HG02642 (cell line): ENCODE data around the gene CRABP1.

Experiments used
- ATAC-seq: cut with Tn5 transposase; IDR thresholded peaks from one replicate; pipeline ENCODE4 v1.9.1; 2021; ENCODE audit warnings: mild to moderate bottlenecking; ENCODE audit not compliant: unreplicated experiment, poor library complexity

CRABP1 gene

DNA sequence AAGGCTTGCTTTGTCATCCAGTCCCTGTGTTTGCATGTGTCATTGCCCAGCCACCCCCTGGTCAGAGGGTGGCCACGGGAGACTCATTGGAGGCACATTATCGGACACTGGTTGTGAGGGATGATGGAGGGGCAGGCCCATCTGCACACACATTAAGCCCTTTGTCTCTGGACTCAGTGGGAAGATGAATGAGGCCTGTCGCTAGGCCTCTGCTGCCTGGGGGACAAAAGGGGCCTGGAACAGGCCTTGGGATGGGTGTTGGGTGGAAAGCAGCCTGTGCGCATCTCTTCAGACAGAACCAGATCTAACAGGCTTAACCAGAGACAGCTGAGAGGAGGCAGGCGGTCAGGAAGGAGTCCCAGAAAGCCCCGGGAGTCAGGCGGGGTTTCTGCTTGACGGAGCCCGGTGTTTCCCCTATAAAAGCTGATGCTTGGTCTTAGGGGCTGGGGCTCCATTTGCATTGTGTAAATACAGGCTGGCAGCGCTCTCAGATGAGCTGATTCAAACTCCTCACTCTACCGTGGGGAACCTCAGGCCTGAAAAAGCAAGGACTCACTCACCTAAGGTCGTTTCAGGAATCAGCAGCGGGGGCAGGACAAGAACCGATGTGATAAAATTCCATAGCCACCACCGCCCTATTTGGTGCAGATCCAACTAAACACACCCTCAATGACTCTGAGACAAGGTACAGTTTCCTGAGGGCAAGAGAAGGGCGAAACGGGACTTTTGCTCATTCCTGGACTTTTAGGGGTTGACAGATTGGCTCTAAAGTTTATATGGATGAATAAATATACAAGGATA lies 23.7 kb upstream of the CRABP1 start:
- ATAC-seq = no peak

DNA sequence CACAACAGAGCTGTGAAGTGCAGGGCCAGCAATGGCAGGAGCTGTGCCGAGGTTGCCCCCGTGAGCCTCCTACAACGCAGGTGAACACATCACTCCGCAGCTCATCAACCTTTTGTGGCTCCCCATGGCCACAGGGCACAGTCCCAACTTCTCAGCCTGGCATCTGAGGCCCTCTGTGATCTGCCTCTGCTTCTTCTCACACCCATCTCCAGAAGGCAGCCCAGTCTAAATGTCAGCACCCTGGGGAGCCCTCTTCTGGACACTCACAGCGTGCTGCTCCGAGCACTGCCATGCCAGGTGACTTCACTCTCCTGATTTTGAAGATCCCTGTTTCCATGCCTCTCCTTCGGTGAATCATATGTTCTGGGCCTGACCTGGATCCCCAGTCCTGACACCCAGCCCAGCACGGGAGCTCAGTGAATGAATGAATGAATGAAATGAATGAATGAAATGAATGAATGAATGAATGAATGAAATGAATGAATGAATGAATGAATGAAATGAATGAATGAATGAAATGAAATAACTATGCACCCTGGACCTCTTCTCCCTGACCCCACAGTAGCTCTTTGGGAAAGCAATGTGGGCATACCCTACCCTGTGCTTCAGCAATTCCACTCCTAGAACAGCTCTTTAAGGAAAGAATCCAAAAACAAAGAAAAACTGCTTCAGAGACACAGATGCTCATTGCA lies 22.9 kb upstream of the CRABP1 start:
- ATAC-seq = no peak

DNA sequence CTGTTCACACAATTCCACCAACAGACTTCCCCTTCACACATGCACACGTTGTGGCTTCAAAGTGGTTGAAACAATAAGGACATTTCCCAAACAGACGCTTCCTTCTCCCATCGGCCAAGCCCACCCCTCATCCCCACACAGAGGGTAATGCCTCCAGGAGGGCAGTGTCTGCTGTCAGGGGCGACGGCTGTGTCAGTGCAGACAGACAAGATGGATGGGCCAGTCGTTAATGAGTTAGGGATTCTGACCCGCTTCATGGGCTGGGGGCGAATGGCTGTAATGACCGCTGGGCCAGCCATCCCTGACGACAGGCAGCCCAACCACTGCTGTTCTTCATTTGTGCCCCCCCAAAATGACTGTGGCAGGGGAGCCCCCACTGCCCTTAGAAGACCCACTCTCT lies 20.6 kb upstream of the CRABP1 start:
- ATAC-seq = no peak

DNA sequence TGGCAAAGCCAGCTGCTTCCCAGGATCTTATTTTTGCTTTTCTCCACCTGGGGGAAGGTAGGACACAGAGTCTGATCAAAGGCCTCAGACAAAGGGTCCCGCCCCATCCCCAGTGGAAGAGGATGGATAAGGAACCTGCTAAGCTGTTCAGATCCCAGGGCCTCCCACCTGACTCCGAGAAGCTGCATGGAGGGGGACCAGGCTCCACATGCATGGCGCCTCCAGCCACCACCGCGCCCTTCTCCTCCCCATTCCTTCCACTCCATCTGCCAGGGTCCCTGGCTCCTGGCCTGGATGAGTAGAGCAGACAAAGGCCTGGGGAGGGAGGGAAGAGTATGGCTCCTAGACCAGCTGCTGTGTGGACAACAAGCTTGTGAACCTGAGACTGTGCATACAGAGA lies 20.0 kb upstream of the CRABP1 start:
- ATAC-seq = no peak

DNA sequence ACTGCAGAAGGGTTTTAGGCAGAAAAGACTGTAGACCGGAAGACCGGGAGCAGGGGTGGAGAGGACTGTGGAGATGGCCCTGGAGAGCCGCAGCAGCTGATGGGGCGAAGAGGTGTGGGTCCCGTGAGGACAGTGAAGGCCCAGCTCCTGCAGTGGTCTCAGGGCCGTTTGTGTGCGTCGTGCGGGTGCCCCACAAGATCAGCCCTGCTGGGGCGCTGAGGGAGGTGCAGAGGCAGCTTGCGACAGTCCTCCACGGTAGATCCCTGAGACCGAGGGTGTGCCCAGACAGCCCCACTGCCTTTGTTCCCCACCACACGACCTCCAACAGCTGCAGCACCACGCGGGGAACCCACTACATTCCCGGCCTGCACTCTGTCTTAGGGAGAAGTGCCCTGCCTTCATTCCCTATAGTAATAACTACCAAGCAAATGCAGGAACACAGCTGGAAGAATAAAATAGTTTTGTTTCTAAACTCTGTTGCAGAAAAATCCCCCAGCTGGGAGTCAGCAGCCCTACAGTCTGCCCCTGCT lies 19.0 kb upstream of the CRABP1 start:
- ATAC-seq = no peak

DNA sequence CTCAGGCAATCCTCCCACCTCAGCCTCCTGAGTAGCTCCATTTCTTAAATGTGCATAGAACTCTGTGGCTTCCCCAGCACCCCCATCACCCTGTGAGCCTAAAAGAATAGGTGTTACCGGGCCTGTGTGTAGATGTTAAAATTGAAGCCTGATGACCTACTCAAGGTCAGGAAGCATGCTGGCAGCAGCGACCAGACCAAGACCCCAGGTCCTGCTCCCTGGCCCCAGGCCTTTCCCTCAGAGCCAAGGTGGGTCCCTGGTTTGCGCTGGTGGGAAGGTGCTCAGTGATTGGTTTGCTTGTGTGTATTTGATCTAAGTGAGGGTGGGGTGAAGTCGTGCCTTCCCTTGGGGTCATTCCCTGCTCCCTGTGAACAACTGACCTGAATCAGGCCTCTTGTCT lies 18.4 kb upstream of the CRABP1 start:
- ATAC-seq = no peak

DNA sequence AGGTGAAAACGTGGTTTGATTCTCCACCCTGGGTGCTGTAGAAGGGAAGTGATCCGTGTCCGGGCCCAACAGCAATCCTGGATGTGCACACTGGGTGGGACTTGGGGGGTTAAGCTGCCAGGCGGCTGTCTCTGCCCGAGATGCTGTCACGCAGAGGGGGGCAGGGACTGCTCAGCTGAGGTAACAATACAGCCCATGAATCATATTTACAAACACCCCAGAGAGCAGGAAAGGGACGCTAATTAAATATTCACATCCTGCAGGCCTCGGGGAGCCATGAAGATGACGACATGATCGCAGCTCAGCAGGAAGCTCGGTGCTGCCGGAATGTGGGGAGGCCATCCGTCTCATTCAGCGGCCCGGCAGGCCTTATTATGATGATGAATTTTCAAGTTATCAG lies 17.9 kb upstream of the CRABP1 start:
- no peak for ATAC-seq

DNA sequence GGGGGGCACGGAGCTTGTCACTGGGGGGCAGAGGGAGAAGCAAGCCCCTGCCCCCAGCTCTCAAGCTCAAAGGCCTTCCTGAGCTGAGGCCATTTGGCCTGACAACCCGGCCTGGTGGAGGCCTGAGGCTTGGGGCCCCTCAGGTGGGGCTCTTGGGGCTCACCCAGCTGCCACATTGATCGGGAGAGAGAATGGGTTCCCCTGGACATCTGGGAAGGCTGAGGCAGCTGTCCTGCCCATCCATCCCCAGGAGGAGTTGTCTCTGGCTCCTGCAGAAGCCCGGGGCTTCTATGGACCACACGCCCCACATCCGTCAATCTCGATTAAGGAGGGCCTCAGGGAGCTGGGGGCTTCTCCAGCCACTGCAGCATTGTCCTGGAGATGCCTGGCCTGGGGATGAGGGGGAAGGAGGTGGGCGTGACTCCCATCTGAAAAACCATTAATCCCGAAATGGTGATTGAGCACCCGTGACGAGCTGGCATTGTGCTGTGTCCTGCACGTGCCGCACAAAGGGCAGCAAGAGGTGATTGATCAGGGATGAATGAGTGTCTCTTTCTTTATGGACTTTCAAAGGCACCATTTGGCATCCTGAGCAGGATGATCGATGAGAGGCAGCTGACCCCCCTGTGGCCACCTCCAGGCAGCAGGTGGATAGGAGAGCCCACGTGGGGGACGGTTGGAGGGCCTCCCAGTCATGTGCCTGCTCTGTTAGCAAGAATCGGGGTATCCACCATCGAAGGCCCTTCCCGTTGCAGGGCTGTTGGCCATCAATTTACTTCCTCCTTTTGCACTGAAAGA lies 17.2 kb upstream of the CRABP1 start:
- no peak for ATAC-seq

DNA sequence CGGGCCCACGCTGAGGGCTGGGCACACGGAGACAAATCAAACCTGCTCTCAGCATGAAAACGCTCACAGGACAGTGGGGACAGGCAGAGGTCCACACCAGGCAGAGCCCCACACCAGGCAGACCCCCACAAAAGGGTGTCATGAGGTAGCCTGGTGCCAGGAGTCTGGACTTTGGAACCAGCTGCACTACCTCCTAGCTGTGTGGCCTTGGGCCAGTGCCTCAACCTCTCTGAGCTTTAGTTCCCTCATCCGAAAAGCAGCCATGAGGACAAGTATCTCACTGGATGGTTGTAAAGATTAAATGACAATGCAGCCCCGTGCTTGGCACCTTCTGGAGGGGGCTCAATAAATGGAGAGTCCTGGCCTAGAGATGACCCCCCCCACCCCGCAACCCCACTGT lies 16.5 kb upstream of the CRABP1 start:
- no peak for ATAC-seq

DNA sequence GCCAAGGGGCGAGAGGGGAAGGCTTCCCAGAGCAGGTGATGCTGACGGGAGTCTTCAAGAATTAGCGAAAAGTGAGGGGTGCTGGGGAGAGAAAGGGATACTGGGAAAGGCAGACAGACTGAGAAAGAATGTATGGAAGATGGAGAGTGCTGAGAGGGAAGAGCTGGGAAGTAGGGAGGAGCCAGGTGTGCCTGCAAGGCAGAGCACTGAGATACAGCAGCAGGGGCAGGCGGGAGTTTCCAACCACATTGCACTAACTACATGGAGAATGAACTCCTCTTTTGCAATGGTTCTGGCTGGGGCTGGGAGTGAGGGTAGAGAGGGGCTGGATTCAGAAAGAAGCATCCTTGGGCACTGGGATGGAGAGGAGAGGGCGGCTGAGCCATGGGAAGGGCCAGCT lies 16.0 kb upstream of the CRABP1 start:
- ATAC-seq = no peak

DNA sequence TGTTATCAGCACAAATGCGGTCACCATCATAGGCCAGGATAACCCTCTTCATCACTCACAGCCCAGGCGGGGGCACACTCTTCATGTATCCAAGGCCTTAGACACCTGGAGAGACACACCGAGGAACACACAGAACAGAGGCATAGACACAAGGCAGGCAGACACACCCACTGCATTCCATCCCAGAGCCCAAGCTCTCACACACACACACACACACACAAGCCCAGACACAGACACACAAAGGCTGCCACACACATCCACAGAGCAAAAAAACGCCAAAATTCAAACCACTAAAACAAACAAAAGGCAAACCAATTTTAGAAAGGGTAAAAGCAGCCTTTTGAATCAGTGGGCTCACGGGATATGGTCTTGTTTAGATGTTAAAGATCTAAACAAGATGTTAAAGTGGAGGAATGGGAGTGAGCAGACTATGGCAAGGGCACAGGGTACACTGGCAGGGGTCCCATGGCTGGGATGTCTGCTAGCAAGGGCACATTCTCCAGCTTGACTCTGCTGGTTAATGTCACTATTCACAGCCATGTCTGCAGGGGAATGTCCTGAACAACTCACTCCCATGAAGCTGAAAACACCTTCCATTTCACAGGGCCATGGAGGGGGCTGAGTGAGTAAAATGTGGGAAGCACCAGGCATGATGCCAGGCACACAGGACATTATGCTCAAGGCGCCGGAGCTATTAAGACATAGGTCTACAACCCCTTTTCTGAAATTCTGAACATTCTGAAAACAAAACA lies 14.9 kb upstream of the CRABP1 start:
- ATAC-seq = no peak

DNA sequence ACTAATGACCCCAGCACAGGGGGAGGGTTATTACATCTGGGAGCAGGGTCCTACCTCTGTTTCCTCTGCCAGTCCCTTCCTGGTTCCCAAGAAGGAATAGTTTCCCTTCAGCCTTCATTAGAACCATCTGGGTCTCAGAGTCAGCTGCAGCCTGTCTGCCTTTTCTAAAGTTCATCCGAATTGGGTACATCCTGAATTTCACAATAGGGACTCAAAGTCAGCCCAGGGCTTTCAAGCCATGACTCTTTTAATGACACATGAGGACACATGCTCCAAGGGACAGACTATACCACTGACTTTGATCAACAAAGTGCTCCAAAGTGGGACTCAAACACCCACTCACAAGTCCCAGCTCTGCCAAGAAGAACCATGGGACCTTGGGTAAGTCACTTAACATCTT lies 12.7 kb upstream of the CRABP1 start:
- ATAC-seq = no peak

DNA sequence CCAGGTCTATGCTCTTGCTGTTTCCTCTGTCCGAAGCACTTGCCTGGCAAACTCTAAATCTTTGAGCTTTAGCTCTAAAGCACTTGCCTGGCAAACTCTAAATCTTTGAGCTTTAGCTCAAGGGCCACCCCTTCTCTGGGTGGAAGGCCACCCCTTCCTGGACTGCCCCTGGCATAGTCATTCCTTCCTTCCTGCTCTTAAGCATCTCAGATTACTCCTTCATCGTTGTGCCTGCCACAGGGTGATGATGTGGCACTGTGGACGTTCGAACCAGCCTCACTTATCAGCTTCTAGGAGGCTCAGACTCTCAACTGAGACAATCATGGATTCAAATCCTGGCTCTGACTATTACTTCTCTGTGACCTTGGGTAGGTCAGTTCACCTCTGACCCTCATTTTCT lies 10.5 kb upstream of the CRABP1 start:
- no peak for ATAC-seq

DNA sequence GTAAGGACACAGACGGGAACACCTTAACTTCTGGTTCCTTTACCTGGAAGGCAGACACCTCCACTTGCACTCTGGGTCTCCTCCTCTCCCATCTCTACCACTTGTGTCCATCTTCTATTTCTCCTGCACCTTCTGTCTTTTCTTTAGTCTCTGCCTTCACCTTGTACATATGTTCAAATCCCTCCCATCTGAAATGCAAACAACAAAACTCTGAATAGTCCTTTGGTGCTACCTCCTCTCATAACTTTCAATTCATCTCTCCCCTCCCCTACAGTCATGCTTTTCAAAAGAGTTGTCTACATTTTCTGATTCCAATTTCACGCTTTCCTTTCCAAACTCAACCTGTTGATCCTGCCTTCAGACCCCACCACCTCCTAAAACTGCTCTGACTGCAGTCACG lies 5.3 kb upstream of the CRABP1 start:
- no peak for ATAC-seq

DNA sequence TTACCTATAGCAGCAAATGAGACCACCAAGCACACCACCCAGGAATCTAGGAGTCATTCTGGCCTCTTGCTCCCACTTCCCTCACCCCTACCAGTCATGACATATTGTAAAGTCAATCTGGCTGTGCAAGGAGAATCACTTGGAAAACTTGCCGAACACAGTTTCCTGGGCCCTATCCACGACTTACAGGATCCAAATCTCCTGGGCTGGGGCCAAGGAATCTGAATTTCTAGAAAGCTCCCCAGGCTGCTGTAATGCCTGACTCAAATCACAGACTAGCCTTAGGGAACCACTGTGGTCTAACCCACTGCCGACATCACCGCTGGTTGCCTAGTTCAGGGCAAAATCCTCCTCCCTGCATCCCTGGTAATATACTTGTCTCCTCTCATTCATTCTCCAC lies 4.2 kb upstream of the CRABP1 start:
- no peak for ATAC-seq

DNA sequence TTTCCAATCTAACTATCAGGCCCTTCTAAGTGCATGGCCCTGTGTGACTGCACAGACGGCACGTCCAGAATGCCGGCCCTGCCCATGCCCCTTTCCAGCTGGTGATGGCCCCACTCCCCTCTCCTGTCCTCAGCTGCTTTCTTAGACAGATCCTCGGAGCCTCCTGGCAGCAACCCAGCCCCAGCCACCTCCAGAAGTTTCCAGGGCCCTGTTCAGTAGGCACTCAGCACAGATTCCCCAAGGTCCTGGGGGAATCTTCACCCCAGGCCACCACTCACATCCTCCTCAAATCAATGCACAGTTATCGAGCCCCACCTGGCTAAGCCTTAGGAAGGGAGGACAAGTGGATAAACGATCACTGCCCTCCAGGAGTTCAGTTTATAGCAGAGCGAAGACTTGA lies 1.4 kb upstream of the CRABP1 start:
- ATAC-seq = no peak

DNA sequence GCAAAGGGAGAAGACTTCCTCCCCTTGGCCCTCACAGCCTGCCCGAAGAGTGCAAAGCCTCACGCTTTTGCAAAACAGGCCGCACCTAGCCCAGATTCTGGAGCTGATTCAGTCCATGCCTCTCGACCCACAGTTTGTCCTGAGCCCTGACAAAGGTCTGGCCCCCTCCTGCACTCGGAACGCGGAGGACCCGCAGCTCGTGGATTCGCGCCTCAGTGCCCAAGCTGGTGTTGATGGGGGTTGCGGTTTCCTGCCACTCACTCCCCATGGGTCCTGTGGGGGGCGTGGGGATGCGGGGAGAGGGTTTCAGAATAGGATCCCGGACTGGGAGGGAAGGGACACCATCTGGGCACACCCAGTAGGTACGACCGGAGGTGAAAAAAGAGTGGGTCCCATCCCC lies 594 bp upstream of the CRABP1 start:
- no peak for ATAC-seq

DNA sequence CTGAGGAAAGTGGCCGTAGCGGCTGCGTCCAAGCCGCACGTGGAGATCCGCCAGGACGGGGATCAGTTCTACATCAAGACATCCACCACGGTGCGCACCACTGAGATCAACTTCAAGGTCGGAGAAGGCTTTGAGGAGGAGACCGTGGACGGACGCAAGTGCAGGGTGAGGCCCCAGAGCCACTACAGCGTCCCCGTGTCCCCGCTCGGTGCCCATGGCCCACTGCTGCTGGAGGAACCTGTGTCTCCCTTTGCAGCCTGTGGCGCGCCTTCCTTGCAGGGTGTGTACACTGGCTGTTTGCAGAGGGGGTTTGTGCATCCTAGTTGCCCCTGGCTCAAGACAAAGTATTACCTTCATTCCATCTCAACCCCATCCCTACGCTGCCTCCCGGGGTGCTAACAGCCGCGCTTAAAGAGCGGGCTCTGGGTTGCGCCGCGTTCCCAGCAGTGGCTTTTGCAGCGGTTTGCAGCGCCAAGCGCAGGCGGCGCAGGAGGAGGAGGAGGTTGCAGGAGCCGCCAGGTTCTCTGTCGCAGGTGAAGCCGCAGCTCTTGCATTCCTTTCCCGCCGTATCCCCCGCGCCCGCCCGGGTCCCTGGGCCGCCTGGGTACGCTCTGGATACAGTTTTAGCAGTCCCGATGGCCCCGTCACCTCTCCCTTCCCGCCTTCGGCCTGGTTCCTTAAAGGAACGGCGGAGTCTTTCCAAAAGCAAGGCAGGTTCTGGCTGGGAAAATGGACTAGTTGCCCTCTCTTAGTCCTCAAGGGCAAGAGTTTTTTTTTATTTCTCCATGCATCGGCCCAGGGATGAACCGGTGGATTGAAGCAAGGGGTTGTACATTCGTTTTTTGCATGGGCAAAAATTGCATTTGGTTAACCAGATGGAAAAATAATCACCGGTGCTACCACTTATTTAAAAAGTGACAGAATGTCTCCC lies 1.2 kb downstream of the CRABP1 start:
- ATAC-seq = no peak

DNA sequence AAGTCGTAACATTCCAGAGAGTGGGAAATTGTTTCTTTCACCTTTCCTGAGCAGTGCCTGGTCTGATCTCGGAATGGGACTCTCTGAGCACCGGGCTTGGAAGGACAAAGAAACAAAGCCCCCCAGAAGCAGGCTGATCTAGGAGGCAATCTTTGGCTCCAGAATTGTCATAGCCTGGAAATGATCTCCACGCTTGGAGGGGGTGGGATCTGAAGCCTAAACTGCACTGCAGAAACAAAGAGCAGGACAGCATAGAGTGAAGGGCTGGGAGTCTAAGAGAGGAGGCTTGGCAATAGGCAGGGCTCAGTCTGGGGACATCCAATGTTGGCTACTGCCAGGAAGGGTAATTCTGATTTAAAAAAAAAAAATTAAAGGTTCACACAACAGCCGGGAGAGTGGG lies 1.9 kb downstream of the CRABP1 start:
- ATAC-seq = no peak
